Dedifferentiated amniotic fluid mesenchymal stem cell (primary cell): ENCODE data around the gene CLDN8.

Experiments used
- DNase-seq: peaks from one replicate; pipeline ENCODE4 v3.0.0-alpha.2; 2016; ENCODE audit errors: extremely low spot score

Gene CLDN8

DNA sequence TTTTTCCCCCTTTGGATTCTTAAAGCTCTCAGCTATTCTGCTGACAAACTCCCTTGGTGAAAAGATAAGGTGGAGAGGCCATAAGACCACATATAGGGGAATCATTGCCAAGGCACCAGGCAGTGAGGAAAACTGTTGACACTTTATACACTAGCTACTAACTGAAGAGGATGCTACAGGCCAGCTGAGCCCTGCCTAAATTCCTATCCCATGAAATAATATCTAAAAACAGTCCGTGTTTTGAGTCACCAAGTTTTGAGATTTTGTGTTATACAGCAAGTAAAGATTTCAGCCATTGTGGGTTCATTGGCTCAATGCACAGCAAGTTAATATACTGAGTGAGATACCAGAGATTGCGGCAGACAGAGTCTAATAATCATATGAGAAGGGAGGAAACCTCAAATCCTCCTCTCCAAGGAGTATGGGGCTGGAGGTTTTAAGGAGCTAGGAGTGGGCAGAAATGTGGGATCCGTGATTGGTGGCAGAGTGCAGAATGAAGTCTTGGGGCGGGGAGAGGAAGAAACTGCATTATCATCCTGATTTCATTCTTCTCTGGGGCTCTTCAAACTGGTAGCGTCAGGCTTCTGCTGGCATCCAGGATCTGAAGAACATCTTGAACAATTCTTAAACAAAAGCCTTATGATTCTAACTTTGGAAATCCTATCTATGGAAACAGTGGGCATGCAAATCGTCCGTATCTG lies 9.2 kb downstream of the CLDN8 start:
- no peak for DNase-seq

DNA sequence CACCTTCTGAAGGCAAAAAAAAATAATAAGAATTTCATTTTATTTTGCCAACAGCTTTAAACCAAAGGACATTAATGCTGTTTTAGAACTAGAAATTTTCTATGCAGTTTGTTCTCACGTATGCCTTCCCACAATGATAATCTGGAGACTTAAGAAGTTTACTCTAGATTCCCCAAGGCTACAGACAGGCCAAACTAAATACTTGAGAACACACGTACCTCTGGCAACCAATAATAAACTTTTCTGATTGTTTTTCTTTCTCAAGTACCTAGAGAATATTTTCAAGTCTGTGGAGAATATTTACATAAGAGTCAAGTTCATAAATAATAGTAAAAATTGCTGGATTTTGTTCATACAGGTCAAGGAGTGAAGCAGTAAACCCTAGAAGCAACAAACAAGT lies 15.9 kb downstream of the CLDN8 start:
- no peak for DNase-seq

DNA sequence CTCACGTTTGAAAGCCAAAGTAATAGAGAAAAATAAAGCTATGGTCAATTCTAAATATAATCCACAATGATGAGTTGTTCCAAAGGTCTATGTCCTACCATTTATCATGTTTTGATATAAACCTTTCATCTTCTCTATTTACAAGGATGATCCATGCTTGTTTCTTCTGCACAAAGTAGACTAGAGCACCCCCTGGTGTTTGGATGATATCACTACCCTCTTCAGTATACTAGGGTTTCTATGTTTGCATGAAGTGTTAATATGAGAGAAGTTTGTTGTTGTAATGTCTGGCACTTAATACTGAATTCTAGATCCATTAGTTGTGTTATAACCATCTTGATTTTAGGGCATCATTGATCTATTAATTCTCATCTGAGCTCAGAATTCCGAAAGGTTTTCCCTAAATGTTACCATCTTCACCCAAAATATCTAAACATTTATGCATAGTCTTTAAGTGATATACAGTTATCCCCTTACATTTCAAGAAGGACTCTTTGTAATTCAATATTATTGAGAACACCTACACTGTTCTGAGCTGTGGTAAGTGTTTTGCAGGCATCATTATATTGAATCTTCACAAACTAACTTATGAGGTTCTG lies 21.1 kb downstream of the CLDN8 start:
- DNase-seq, result no peak

DNA sequence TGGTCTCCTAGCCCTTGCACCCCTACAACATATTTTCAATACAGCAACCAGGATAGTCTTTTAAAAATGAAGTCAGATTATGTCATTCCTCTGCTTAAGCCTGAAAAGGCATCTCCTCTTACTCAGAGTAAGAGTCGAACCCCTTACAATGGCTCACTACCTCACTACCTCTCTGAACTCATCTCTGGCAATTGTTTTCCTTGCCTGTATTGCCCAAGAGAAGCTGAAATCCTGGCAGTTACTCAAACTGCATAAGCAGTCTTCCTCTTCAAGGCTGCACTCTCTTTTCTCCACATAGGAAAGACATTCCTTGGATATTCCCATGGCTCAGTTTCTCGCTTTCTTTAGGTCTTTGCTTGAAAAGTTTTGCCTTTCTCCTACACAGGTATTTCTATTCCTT lies 22.7 kb downstream of the CLDN8 start:
- DNase-seq, result no peak

DNA sequence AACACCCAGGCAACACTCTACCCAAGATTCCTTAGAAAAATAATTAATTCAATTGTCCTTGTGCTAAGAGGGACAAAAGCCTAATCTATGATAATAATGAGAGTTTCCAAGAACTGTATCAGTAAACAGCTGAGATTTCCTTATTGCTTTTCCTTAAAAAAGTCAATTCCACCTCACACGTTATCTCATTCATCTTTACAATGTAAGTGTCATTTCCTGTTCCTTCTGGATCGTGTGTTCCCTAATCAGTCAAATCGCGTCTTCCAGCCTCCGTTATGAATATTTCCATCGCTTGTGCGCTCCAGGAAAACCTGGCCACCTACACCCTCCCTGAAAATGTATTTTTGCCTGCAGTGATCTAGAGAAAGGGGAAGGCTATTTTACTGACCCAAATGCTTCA lies 25.3 kb downstream of the CLDN8 start:
- DNase-seq, result no peak

DNA sequence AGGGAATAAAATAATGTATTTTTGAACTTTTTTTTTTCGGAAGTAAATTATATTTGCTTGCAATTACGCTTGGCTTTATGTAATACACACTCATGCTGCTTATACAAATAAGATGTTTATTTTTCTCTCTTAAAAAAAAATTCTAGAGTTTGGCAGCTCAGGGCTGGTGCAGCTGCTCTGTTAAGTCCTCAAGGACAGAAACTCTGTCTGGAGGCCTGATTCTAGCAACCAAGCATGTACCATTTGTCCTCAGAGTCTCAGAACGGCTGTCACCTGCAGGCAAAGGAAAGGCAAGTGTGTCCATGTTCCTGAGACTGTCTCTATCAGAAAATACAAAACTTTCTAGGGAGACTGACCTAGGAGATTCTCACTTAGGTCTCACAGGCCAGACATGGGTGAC lies 26.1 kb downstream of the CLDN8 start:
- DNase-seq, result no peak

DNA sequence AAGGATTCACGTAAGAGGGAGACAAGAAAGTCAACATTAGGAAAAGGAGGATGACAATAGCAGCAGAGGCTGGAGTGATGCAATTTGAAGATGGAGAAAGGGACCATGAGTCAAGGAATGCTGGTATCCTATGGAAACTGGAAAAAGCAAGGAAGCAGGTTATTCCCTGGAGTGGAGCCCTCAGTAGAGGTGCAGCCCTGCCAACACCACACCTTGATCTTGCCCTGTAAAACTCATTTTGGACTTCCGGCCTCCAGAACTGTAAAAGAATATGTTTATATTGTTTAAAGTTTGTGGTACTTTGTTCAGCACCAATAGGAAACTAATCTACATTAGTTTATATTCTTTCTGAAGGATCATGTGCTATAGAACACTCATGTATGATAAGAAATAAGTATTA lies 29.7 kb downstream of the CLDN8 start:
- DNase-seq, result no peak

DNA sequence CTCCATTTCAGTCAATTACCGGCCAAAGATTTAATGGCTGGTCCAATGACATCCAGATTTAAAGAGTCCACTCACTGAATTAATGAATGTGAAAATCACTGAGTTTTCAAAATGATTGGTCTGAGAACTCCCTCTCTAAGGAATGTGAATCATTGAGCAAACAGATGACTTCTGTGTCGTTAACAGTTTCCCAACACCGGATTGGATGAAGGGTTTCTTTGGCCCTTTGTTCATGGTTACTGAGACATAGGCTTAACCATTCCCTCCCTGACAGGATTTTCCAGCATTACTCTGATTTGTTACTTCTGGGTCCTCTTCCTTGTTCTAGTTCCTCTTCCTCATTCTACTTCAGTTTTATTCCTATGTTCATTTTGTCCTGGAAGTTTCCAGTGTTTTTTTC lies 47.8 kb downstream of the CLDN8 start:
- no peak for DNase-seq

DNA sequence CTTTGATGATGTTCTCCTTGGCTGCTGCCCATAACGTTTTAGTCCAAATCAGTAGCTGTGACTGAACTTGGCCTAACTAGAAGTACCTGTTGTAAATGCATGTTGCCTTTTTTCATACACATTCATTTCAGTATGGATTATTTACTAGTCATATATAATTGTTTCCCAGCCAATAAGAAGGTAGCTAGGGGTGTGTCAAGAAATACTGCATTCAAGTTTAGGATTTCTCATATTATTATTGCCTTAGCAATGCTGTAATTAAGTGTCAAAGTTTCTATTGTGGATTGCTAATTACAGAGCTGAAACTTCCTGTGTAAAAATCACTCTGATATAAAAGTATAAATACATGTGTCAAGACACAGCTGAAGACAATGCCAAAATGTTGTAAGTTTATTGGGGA lies 49.2 kb downstream of the CLDN8 start, which contains the start of gene CLDN17:
Gene CLDN17, minus strand, starts transcription at position 101 of the 400 bp plus-strand sequence. CDS start 188 bp downstream, outside the sequence.
- DNase-seq, result no peak

DNA sequence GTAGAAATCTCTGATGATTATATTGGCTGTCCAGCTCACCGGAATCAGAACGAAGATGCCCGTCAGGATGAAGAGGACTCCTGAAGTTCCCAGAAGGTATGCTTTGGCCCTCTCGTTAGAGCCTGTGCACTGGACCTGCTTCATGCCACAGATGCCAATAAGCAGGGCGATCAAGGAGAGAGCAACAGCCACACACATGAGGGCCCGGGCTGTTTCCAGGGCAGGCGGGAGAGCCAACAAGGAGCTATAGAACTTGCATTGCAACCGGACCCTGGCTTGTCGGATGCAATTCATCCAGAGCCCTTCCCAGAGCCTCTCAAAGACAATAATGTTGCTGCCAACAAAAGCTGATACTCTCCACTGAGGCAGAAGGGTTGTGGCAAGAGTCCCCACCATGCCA lies 49.7 kb downstream of the CLDN8 start:
- DNase-seq, result no peak

DNA sequence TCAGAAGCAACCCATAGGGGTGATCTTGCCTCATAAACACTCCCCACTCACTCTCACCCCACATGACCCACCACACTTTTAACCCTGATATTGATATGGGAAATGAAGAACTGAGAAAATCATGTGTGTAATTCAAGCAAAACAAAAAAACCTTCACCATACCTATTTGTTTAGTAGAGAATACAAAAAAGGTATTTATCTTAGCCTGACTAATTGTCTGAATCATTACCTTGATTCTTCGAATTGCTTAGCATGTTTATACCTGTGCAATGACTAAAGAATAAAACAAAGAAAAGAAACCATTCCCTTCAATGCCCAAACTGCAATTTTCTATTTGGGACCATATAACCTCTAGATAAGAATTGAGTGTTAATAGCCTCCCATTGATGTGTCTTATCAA lies 51.1 kb downstream of the CLDN8 start:
- DNase-seq, result no peak
